HG03442 (cell line): ENCODE results near the gene ZNF846.
"Not testable (repeated sequence)": the region's sequence is repeated elsewhere in the genome, so short reads cannot be mapped to it uniquely, and the experiment has no call there.

ENCODE experiments used
- ATAC-seq: cut with Tn5 transposase; IDR thresholded peaks from one replicate; pipeline ENCODE4 v1.9.1; 2021; ENCODE audit warnings: mild to moderate bottlenecking, moderate library complexity; ENCODE audit not compliant: unreplicated experiment

ZNF846 gene

DNA sequence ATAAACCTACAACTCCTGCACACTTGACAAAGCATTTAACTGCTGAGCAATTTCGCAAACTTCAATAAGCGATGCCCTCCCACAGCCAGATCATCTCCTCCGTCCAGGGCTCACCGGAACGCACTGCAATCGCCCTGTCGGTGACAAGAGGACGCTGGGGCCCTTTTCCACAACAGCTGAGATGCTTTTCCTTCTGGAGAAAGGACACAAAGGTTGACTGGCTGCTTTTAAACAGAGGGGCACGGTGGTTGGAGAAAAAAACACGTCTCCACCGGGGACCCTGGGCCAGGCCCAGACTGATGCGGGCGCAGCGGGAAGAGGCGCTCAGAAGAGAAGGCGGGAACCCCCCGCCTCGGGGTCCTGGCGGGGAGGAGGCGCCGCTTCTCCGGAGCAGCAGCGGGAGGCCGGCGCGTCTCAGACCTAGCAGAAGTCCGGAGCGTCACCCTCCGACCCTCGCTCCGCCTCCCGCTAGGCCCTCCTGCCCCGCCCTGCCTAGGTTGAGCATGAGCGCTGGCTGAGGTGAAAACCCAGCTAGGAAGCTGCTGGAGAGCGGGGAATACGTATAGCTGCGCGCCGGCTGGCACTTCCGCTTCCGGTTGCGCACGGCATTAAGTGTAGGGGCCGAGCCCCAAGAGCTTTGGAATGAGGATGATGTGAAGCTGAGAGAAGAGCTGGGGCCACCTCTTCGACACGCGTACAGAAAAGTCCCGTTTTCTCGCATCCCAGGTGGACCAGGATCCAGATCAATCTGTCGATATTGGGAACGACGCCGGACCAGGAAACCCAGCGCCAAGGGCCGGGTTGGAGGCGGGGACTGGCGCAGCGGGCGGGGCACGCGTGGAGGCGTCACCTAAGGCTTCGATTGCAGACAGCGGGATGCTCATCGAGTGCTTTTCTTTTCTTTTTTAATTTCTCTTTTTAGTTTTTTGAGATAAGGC is at the start of gene ZNF846:
TSS of gene ZNF846 (minus strand) at position 564 of the 938 bp plus-strand sequence. CDS start 3,788 bp downstream, outside the sequence.
- ATAC-seq: peak; percentile 96

DNA sequence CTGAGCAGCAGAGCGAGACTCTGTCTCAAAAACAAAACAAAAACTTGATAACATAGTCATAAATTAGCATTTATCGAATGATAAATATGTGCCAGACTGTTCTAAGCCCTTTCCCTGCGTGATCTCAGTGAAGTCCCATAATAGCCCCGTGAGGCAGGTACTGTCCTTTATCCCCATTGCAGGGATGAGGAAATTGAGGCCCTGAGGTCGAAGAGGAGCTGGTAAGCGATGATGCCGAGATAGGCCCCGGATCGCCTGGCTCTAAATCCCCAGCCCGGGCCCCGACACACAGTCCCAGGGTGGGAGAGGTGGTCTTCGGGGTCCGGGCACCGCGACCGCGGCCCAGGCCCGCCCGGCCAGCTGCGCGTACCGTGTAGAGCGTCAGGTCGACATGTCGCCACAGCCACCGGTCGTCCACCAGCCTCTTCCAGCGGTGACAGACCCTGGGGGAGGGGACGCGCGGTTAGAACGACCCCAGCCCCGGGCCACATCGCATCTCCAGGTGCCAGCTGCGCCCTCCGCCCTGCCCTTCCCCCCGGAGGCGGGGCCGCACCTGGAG is 49.7 kb upstream of the ZNF846 start:
- no peak for ATAC-seq

DNA sequence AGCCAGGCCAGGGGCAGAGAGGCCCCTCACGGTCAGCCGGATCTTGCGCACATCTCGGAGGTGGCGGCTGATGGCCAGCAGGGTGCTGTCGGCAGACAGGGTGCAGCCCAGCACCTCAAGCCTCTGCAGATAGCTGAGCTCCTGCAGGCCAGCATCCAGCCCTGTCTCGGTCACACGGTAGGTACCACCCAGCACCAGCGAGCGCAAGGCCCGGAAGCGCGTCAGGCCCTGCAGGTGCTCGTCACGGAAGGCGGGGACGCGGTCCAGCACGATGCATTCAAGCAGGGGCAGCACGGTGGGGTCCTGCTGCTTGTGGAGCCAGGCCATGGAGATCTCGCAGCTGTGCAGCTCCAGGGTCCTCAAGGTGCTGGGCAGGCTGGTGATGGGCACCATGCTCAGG is 42.6 kb upstream of the ZNF846 start:
- ATAC-seq: no peak

DNA sequence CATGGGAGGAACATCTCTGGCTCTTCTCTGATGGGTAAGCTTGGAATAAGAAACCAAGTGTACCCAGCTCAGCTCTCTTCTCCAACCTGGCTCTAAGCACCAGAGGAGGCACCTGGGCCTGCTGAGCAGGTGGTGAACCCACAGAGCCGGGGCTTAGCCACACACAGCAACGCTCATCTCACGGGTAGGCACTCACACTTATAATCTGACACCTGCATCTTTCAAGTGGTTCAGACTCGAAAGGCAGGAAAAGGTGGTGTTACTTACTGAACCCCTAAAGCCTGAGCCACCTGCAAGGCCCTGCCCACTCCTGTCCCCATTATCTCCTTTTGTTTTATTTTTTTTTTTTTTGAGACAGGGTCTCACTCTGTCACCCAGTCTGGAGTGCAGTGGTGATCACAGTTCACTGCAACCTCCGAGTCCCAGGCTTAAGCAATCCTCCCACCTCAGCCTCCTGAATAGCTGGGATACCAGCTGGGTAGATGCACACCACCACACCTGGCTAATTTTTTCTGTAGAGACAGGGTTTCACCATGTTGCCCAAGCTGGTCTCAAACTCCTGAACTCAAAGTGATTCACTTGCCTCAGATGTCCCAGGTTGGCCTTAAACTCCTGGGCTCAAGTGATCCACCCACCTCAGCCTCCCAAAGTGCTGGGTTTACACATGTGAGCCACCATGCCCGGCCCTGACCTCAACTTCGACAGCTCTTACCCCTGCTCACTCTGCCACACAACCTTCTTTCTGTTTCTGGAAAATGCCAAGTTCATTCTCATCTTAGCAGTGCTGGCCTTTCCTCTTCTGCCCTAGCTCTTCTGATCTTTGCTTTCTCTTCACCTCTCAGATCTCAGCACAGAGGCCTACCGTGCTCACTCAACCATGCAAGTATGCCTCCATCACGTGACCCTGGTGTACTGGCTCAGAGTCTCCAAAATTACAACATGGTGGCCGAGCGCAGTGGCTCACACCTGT is 40.6 kb upstream of the ZNF846 start:
- ATAC-seq: no peak

DNA sequence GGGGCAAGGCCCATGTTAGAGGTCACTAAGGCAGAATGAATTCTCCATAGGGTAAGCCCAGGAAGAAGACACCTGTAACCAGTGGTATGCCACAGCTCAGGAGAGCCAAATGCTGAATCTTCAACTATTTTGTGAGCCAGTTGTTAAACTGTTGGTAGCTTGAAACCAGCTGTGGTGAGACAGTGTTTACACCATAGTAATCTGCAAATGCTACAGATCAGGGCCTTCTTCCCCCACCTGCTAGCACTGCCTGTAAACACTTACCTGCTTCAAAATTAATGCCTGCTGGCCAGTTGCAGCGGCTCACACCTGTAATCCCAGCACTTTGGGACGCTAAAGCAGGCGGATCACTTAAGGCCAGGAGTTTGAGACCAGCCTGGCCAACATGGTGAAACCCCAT is 38.3 kb upstream of the ZNF846 start:
- ATAC-seq: no peak

DNA sequence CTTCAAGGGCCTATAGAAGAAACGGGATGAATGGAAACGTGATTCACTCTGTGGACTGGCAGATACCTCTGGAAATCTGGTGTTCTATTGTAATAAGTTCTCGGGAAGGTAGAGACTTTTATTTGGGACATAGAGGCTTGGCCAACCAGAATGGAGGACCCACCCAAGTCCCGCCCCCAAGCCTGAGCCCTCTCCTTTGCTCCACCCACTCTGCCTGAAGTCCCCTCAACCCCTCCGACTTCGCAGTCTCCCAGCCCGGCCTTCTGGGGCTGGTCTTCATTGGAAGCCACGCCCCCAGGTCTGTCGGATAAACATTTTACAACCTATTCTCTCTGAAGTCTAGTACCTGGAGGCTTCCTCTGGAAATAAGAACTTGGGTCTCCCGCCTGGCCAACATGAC is 33.4 kb upstream of the ZNF846 start:
- no peak for ATAC-seq

DNA sequence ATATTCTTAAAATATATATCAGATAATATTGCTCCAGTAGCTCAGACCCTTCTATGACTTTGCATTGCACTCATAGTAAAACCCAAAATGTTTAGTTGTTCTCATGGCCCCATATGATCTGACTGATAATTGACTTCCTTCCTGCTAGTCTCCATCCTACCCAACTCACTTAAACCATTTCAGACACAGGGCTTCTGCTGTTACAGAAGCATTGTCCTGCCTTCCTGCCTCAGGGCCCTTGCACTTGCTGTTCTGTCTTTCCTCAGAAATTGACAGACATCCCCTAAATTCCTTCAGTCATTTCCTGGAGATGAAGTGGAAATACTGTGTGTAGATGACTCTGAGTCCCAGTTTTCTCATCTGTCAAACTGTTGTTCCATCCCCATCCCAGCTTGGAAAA is 30.6 kb upstream of the ZNF846 start:
- ATAC-seq: no peak

DNA sequence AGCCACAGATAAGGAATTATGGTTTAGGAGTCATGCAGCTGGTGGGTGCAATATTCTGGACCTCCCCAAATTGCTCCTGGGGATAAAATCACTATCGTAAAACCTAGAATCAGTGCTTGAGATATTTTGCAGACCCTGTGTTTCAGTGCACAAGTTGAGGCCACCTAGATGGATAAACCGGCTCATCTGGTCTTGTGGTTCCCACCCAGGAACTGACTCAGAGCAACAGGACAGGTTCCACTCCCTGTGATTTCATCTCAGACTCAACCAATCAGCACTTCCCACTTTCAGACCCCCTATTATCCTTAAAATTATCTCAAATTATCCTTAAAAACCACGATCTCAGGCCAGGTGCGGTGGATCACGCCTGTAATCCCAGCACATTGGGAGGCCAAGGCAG is 29.3 kb upstream of the ZNF846 start:
- ATAC-seq: no peak

DNA sequence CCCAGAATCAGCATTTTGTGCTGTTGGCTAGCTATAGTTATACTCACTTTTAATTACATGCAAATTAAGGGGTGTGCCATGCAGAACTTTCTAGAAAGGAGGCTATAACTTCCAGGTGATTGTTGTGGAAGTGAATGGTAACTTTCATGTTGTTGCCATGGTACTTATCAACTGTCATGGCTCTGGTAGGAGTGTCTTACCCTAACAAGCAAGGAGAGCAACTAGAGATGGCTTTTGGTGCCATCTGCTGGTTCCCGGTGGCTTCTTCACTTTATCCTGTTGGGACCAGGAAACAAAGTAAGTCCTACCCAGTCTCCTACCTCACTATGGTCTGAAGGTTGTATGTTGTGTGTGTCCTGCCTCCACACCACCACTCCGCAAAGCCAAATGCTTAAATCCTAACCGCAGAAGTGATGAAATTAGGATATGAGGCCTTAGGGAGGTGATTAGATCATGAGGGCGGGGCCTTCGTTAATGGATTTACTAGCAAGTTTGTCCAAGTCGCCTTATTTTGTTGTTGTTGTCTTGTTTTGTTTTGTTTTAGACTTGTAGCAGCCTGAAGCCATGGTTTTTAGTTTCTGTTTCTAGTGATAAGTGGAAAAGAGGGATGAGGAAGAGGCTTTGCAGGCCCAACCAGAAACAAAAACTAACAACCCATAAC is 27.7 kb upstream of the ZNF846 start:
- no peak for ATAC-seq

DNA sequence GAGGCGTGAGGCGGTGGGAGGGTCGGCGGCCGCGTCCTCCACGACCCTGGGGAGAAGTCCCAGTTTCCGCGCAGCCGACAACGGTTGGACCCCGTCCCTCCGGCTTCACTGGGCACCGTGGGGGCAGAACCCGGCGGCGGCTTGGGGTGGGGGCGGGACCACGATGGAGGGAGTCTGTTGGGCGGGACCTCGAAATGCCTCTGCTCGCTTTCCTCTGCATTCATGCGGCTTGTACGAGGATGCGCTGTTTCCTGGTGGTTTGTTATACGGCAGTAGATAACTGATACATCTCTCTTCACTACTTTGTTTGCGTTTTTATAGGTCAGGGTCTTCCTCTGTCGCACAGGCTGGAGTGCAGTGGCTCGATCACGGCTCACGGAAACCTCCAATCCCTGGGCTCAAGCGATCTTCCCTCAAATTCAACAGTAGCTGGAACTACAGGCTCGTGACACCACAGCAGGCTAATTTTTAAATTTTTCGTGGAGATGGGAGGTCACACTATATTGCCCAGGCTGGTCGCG is 24.6 kb upstream of the ZNF846 start:
- no peak for ATAC-seq

DNA sequence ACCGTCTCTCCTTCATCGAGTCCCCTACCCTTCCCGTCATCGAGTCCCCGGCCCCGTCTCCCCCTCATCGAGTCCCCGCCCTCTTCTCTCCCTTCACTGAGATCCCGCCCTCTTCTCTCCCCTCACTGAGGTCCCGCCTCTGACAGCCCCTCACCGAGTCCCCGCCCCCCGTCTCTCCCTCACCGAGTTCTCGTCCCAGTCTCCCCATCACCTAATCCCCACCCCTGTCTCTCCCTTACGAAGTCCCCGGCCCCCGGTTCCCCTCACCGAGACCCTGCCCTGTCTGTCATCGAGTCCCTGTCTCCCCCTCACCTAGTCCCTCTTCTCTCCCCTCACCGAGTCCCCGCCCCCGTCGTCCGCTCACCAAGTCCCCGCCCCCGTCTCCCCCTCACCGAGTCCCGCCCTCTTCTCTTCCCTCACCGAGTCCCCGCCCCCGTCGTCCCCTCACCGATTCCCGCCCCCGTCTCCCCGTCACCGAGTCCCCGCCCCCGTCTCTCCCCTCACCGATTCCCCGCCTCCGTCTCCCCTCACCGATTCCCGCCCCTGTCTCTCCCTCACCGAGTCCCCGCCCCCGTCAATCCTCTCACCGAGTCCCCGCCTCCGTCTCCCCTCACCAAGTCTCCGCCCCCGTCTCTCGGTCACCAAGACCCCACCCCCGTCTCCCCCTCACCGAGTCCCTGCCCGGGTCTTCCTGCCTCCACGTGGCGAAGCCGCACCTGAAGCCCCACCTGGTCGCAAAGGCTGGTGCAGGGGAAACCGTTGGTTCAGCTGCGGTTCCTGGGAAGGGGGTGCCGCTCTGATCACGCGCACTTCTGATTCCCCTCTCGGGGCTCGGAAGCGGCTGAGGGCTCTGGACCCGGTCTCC is 23.9 kb upstream of the ZNF846 start:
- peak; percentile 40 for ATAC-seq

DNA sequence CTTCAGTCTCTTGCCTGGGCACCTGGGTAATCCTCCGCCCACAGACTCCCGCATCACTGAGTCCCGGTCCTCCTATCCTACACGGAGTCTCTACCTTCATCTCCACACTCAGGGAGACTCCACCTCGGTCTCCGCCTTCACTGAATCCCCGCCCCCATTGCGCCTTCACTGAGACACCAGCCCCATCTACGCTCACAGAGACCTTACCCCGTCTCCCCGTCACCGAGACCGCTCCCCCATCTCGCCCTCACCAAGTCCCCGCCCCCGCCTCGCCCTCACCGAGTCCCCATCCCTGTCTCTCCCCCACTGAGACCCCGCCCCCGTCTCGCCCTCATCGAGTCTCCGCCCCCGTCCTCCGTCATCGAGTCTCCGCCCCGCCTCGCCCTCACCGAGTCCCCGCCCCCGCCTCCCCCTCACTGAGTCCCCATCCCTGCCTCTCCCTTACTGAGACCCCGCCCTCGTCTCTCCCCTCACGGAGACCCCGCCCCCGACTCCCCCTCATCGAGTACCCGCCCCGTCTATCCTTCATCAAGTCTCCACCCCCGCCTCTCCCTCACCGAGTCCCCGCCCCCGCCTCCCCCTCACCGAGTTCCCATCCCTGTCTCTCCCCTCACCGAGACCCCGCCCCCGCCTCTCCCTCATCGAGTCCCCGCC is 23.1 kb upstream of the ZNF846 start:
- peak; percentile 44 for ATAC-seq

DNA sequence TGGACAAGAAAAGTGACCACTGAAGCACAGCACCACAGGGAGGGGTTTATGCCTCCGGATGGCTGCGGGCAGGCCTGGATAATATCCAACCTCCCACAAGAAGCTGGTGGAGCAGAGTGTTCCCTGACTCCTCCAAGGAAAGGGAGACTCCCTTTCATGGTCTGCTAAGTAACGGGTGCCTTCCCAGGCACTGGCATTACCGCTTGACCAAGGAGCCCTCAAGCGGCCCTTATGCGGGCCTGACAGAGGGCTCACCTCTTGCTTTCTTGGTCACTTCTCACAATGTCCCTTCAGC is 22.5 kb upstream of the ZNF846 start:
- not testable (repeated sequence) for ATAC-seq

DNA sequence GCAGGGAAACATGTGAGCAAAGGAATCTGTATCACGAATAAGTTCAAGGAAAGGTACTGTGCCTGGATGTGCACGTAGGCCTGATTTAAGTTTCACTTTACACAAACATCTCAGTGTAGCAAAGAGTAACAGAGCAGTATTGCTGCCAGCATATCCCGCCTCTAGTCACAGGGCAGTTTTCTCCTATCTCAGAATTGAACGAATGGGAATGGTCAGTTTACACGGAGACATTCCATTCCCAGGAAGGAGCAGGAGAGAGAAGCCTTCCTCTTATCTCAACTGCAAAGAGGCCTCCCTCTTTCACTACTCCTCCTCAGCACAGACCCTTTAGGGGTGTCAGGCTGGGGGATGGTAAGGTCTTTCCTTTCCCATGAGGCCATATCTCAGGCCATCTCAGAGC is 21.0 kb upstream of the ZNF846 start:
- not testable (repeated sequence) for ATAC-seq

DNA sequence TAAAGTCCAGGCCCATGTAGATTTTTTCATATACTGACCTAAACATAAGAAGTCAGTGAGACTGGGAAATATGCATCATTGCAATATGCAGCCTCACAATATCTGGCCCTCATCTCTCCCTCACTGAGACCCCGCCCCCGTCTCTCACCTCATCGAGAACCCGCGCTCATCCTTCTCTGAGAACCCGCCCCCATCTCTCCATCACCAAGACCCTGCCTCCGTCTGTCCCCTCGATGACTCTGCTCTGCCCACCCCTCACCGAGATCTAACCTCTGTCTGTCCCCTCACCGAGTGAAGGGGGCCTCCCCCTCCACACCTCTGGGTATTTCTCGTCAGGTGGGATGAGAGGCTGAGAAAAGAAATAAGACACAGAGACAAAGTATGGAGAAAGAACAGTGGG is 20.5 kb upstream of the ZNF846 start:
- ATAC-seq: no peak

DNA sequence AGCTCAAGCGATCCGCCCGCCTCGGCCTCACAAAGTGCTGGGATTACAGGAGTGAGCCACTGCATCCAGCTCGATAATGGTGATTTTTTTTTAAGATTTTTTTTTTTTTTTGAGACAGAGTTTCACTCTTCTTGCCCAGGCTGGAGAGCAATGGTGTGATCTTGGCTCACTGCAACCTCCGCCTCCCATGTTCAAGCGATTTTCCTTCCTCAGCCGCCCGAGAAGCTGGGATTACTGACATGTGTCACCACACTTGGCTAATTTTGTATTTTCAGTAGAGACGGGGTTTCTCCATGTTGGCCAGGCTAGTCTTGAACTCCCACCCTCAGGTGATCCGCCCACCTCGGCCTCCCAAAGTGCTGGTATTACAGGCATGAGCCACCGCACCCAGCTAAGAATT is 20.1 kb upstream of the ZNF846 start:
- not testable (repeated sequence) for ATAC-seq

DNA sequence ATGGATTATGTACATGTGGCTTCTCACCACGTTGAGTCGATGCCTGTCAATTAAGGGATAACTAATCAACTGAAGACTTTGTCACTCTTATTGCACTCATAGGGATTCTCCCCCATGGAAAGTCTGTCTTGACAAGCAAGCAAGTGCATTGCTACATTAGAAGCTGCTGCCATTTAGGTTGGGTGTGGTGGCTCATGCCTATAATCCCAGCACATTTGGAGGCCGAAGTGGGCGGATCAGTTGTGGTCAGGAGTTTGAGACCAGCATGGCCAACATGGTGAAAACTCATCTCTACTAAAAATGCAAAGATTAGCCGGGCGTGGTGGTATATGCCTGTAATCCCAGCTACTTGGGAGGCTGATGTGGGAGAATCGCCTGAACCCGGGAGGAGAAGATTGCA is 18.3 kb upstream of the ZNF846 start:
- ATAC-seq: no peak

DNA sequence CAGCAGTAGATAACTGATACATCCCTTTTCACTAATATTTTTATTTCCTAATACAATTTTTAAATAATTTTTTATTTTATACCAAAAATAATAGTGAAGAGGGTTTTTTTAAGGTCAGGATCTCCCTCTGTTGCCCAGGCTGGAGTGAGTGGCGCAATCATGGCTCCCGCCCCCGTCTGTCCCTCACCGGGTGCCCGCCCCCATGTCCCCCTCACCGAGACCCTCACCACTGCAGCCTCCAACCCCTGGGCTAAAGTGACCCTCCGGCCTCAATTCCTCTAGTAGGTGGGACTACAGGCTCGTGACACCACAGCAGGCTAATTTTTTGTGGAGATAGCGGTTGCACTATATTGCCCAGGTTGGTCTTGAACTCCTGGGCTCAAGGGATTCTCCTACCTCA is 17.8 kb upstream of the ZNF846 start:
- ATAC-seq: no peak
